NCI-H1436 treated with DMSO at 0.1 percent for 48 hours (cell line): ENCODE data around the gene PCDH9.
"Not testable (repeated sequence)": the region's sequence is repeated elsewhere in the genome, so short reads cannot be mapped to it uniquely, and the experiment has no call there.

Experiments
- DNase-seq: peaks from one replicate; lab custom pipeline; 2025; lab: John Stamatoyannopoulos, UW

PCDH9 gene

DNA sequence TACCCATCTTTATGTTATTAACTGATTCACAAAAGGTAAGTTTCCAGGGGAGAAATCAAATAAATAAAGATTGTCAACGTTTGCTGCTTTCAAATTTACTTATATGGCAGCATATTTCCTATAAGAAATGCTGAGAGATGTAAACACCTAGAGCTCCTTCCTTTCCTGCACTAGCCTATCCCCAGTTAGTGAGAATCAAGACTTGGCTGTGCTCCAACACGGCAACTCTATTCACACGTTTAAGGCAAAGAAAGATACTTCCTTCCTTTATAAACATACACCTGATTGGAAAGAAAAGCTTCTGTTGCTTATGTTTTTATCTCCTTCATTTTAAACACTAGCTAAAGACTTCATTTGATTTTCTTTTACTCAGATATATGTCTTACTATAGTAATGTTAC is 107.0 kb downstream of the PCDH9 start:
- no peak for DNase-seq

DNA sequence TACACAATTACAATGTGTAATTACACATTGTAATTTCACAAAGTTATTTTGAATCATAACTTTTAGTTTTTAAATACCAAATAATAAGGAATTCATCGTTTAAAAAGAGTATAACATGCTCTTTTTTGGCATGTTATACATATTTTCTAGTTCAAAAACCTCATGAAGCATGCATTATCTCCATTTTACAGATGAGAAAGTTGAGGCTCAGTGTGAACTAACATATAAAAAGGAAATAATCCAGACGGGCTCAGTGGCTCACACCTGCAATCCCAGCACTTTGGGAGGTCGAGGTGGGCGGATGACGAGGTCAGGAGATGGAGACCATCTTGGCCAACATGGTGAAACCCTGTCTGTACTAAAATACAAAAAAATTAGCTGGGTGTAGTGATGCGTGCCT is 107.9 kb downstream of the PCDH9 start:
- no peak for DNase-seq

DNA sequence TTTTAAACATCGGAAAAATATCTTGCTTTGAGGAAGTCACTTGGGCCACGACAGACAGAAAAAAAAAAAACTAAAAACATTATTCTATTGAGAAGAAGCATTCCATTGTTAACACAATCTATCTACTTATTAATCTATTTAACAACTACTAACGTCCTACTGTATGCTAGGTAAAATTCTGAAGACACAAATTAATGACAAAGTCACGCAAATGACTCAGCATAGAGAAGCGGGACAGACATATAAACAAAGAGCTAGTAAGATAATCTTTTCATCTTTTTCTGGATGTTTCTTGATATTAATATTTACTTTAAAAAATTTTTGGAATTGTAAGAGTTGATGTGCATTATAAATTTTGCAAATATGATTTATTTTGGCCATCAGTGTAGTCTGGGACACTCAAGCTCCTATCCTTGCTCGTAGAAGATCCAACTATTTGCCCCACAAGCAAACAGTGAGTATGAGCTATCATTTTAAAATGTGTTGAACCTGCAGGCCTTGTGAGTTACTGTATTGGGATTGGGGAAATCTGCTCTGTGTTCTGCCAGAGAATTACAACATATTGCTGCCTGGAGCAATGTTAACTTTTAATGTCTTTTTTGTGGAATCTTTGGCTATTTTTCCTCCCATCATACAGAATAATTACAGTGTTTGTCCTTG is 109.1 kb downstream of the PCDH9 start:
- DNase-seq: no peak

DNA sequence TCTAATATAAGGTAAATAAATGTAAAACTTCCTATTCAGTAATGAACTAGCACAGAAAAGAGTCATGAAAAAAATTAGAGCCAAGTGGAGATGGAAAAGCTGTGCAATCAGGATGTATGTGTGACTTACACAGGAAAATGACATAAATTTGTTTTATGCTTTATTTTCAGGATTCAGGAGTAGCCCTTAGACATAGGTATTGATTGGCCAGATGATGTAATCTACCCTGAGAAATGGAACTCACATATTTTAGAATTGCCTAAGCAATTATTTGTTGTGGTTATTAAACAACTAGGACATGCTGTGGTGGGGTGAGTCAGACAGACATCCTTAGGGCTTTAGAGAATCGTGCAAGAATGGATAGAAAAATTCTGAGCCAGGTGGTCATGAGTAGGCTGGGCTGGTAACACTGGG is 110.6 kb downstream of the PCDH9 start:
- no peak for DNase-seq

DNA sequence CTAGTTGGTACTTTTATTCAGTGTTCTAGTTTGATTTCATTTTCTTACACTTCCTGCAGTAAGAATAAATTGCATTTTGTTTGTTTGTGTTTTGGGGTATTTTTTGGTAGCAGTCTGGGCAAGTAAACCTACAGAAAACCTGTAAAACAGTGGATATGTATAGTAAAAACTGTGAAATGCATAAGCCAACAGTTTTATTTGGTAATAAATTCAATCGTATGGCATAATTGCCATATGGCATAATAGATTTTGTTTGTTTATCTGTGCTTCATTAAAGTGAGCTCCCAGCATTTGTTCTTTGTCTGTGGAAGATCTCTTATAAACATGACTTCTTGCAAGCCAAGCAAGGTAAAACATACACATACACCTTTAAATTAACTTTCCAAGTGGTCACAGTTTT is 111.9 kb downstream of the PCDH9 start:
- no peak for DNase-seq

DNA sequence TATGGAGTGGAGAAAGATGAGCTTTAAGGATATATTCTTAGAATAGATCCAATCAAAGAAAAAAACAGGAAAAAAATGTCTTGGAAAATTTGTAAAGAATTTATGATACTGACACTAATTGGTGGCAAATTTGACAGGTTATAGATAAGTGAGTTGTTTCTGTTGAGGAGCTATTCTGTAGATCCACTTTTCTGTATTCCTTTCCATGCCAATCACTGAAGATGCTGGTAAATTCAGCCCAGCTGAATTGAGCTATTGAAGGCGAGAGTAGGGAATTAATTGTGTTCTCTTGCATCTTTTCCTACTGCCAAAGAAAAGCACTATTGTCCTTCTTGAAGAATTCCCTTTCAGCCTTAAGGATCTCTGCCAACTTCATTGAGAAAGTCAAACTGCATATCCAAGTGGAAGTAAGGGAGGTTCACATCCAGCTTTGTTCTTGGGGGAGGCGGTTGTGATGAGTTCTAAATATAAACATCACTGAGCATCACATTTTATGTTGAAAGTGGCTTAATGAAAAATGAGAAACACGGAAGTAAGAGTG is 113.1 kb downstream of the PCDH9 start:
- DNase-seq: no peak

DNA sequence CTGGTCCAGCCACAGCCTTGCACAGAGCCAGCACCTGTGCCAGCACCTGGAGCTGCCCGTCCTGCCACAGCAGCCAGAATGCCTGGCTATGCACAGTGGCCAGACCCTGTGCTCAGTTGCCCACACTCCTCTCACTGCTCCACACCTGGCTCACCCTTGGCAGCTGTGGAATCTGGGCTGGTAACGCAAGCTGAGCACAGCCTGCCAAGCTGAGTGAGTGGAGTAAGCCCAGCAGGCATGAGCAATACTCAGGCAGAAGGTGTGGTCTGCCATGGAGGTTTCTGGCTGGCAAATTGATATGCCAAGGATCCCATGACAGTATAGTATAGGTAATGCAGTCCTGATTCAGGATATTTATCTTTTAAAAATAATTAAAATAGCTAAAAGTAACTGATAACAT is 122.2 kb downstream of the PCDH9 start:
- no peak for DNase-seq

DNA sequence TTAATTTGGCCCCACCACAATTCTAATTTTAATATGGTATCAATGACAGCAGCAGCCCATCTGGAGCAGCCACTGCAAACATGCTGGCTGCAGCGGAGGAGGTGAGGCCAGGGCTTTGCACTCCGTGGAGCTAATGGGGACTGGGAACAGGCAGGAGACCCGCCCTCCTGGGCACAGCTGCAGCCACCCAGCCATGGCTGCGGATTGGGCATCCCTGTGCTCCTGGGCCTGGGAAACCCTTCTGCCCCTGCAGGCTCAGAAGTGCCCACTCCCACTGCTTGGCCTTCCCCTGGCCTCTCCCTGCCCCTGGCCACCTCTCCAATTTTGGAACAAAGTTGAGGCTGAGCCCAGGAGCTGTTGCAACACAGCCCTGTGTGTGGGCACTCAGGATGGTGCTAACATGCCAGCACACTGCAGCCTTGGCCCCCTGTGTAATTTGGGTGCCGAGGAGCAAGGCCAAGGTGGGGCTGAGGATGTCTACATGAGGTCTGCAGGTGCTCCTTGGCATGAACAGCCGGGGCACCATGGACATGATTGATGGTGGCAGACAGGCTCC is 123.6 kb downstream of the PCDH9 start:
- no peak for DNase-seq

DNA sequence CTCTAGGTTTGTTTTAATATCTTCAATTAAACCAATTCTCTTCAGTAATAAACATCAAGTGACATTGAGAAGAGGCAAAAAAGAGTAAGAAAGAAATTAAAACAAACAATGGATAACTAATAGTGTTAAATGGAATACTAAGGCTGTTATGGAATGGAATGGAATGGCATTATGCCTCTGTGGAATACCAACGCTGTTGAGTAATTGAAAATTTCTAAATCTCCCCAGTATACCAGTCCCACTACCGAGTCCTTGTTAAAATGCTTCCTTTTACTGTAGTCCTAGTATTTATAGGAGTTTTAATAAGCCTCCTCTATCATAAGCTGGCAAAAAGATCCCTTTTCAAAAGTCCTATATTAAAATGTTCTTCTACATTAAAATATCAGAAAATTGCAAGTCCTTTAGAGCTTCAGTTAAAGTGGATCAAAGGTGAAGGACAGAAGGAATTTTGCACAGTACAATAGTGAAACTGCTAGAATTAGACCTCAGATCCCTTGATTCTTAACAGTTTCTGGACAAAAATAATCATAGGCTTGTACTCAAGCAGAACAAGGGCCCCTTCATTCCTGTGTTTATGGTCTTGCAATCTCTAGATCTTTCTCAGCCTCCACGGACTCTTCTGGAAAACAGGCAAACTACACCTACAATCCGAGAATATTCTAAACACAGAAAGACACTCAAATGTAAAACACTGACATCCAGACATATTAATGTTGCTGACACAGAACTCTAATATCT is 128.2 kb downstream of the PCDH9 start:
- no peak for DNase-seq

DNA sequence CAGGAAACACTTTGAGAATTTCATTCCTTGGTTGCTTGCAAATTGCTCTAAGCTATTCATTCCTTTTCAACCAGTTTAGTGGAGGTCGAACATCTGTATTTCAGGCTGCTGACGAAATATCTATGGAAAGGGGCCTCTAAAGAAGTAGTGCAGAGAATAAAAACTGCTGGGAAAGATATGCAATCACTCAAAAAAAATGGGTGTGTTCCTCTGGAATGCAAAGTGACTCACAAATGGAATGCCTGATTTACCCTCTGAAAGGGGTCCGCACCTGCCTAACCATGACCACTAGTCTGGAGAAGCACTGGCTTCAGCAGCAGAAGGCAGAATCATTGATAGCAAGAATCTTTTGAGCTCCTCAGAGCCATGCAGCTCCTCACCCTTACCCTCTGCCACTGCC is 129.4 kb downstream of the PCDH9 start:
- DNase-seq: no peak

DNA sequence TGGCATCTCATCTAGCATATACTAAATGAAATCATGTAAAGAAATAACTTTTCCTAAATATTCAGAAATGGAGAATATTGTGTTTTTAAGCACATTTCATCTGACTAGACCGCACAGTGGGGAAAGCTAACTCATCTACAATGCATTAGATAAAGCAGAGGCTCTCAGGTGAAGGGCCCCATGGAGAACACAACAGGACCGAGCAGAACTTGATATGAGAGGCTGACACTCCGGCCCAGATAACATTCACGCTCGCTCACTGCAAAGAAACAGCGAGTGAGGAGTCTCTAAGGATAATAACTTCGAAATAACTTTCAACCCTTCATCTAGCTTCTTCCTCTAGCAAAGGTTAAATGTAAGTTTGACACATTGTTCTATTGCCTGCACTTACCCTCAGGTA is 130.6 kb downstream of the PCDH9 start:
- no peak for DNase-seq

DNA sequence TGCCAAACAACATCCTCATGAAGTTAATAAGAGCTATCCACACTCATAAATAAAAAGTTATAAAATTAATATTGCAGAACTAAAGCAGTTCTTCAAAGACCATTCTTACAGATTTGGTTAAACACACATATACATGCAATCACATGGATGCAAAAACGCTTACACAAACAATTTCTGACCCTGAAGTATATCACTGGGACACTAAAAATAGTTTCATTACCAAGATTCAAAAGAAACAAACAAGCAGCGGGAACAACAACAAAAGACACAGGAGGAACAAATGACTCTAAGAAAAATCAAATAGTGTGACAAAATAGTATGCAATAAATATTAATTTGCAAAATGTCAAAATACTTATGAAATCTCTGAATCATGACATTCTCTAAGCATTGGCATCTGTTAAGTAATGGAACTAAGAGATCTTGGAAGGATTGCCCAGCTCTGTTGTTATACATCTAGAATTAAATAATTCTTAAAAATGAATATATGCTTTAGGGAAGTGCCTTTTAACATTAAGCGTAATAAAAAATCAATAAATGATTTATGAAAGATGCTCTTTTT is 132.2 kb downstream of the PCDH9 start:
- no peak for DNase-seq

DNA sequence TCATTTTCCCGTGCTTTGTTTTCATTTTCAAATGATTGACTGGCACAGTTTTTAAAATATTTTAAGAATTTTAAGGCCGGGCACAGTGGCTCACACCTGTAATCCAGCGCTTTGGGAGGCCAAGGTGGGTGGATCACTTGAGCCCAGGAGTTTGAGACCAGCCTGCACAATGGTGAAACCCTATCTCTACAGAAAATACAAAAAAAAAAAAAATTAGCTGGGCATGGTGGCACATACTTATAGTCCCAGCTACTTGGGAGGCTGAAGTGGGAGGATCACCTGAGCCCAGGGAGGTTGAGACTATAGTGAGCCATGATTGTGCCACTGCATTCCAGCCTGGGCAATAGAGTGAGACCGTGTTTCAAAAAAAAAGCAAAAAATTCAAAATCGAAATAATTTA is 133.2 kb downstream of the PCDH9 start:
- DNase-seq: not testable (repeated sequence)

DNA sequence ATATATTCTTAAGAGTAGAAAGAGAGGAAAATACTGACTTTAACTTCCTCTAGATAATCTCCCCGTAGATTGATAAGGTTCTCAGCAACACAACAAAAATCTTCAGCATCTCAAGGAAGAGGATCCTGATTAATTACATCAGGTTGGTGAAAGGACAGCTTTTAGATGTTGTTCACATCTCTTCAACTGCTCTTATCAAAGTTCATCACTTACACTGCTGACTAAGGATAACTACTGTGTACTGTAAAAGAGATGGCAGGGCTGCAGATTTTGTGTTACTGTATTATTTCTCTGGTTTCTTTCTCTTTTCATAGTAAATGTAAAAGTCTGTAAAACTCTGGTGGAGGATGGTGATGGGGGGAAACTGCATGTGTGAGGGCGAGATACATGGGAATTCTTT is 133.7 kb downstream of the PCDH9 start:
- DNase-seq: no peak

DNA sequence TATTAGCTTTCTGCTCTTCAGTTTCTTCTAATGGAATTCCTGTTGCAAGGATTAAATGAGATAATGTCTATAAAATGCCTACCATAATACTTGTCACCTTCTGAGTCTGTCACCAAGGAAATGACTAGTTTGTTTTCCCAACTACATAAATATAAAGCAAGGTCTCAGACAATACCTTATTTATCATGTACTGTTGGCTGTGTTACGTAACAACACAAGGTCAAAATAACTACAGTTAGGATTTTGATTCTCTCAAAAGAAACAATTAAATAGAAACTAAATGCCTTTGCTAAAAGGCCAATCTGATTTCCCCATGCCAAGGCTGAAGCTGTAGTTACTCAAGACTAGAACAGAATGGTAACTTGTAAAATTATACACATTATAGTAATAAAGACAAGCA is 134.5 kb downstream of the PCDH9 start:
- DNase-seq: no peak

DNA sequence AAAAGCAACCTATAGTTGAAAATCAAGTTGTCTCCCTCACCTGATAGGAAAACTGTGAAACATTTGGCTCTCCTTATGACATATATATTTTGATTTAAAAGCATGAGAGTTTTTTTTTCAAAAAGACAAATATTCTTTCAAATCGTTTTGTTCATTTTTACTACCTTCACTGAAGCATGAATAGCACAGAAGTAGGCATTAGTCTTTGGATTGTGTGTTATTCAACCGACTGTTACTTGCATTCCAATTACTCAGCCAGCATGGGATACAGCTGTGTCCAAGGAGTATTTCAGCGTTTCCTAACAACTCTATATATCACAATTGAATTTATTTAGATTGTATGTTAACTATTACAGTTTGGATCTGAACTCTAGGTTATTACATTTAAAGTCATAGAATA is 135.2 kb downstream of the PCDH9 start:
- no peak for DNase-seq

DNA sequence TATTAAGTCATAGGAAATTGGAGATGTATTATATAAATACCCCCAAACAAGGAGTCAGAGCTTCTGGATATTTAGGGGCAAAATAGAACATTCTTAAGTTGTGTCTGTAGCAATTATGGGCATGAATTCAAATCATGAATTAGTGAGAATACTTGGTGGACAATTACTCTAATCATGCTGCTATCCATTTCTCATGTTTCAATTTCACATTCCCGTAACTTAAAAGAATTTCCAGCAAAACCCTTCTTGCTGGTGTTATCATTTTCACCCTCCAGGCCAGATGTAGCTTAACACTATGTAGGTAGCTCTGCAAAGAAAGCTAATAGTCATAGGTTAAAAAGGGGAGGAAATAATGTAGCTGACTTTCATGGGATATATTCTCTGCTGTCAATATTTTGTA is 136.1 kb downstream of the PCDH9 start:
- no peak for DNase-seq

DNA sequence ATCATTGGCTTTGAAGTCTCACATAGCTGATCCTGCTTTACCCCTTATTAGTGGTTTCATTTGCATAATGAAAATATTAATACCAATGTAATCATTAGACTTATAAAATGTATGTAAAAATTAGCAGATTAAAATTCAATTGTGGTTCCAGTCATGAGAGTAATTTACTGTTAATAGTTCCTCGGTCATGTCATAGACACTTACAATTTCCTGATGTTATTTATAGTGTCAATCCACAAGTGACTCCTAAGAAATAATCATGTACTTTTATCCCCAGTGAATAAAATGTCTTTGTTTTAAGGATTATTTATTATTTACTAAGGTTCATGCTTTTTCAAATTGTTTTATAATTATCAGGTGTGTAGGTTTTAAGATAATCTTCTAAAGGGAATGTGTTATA is 138.5 kb downstream of the PCDH9 start:
- DNase-seq: no peak

DNA sequence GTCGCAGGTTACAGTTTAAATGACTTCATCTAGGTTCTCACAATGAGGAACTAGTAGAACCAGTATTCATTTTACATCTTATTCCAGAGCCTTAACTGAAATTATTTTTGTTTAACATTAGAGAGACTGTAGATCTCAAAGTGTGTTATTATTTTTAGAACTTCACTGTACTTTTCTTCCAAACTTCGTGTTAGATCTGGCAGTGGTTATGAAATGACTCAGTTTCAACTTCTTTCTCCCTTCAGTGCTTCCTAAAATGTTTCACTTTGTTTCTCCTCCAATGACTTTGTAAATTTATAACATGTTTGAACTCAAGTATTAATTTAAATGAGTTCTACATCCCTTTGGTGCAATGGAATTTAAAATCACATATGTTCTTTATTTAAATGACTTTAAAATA is 139.3 kb downstream of the PCDH9 start:
- DNase-seq: no peak

DNA sequence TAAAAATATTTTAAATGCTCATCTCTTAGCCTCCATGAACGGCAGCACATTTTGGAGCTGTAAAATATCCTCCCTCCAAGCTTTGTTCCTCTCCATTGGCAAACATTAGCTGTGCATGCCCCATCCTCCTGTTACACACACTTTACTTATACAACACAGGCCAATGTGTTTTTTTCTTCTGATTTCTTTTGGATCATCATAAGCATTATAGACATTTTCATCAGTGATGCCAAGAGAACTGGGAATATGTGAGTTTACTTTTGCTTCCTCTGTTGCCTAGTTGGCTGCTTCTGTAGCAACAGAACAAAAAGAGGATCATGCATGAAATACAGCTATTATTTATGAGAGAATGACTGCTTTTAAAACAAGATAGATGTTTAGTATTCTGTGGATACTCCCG is 142.6 kb downstream of the PCDH9 start:
- no peak for DNase-seq

DNA sequence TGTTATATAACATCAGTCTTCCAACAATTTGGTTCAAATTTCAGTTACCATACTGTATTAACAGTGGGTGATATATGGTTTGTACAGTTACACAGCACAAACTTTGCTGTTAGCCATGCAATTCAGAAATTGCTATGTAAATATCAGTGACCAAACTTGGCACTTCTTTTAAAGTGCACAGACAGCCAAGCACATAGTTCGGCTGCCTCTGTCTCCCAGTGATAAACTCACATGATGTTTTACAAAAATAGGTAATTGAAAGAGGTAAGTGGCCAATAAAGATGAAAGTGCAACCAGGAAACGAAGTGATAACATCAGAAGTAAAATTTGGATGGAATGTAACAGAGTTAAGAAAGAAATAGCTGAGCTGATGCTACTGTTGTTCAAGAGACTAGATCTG is 143.9 kb downstream of the PCDH9 start:
- no peak for DNase-seq

DNA sequence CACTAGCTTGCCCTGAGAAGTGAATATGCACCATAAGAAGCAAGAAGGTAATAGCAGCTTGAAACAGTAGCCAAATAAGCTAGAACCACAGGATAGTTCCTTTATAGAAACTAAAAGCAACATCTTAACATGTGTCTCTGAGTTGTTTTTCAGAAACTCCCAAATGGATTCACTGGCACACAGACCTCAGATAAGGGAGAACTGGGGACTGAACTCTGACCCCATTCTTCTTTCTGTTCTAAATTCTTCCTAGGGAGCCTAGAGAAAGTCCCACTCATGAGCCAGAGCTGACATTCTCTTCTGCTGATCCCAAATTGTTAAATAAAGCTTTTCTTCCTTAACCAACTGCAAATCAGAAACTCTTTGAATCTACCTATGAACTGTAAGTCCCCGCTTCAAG is 146.1 kb downstream of the PCDH9 start:
- no peak for DNase-seq

DNA sequence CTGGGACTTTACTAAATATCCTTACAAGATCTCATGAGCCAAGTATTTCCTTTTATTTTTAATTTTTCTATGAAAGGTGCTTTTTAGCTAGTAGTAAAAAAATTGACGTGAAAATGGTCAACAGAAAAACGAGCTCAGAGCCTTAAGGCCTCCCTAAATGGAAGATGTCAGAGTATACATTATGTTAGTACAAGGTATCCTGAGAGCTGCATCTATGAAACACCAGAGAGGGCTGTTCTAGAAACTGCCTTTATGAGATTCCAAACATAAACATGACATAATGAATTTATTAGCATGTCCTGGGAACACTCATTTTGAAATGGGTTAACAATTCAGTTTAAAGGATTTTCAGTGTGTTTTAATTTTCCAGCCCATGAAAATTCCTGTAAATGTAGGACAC is 146.6 kb downstream of the PCDH9 start:
- no peak for DNase-seq
